Right lung (tissue), 5 donors: ENCODE results near the gene COL4A1. TPM values are rescaled to one million over a fixed set of nuclear protein-coding genes. Genes with fewer than 3 reads are reported as not detected.

ENCODE experiments used
- DNase-seq, 2 donors: peaks; one replicate each; pipeline ENCODE4 v3.0.0-alpha.2; 2013
- polyA plus RNA-seq, 5 donors: library from polyadenylated mRNA; unstranded; fragments of 120-200 nt; gene quantifications; one replicate each; pipeline versions ENCODE4 v1.2.1 to v1.2.3, GENCODE V29; 2013; ENCODE audit warnings: inconsistent platforms in 1 of 5, low replicate concordance in 1 of 5; ENCODE audit not compliant: insufficient read length in 5 of 5, insufficient read depth in 1 of 5

COL4A1 gene
- polyA plus RNA-seq, 5 donors = 448 to 601 (median 476) TPM

DNA sequence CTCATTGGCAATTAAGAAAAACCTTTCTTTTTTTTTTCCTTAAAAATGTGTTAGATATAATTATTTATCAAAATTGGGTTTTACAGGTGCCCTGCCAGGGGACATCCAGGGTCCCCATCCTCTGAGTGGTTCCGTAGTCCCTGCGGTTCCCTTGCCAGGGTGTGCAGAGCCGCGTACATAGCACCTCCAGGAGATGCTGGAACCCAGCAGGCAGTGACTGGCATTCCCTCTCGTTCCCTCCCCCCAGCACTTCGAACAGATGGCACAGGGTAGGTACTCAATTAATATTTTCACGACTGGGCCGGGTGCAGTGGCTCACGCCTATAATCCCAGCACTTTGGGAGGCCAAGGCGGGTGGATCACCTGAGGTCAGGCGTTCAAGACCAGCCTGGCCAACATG is 82.0 kb downstream of the COL4A1 start:
- DNase-seq = no peak

DNA sequence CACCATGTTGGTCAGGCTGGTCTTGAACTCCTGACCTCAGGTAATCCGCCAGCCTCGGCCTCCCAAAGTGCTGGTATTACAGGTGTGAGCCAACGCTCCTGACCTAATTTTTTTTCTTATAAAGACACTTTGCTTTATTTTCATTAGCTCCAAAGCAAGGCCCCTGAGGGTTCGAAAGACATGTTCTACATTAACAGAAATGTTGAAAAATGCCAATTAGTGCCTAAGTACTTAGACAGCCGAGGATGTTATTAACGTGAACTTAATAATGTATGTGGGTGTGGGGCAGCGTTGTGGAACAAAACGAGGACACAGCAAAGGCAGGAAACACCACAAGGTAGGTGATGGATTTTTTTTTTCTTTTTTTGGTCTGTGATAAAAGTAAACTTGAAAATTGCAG is 82.4 kb downstream of the COL4A1 start:
- DNase-seq = no peak

DNA sequence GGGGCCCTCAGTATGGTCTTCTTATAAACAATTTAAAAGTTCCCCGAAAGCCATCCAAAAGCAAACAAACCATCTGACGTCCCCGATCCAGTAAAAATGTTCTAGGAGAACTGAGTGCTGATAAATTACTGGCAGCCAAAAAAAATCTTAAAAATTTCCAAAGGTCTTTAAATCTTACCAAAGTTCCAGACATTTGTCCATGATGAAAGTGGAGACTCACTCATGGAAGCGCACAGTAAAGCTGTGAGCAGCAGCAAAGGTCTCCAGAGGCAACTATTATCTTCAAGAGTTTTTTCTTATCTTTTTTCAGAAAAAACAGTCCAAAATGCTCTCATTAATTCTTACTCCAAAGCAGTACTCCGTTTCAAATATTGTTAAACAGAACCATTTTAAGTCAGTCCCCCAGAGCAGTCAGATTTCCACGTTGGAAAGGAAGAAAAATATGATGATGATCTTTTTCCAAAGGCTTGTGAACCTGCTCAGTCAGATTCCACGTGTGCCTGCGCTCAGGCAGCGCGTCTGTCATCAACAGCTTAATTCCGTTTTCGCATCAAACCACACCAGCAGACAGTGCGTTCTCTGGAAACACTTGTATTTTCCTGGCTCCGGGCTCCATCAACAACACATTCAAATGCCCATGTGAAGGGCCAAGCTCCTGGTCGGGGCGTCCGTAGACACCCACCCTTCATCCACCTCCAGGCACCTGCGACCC is 85.4 kb downstream of the COL4A1 start:
- no peak for DNase-seq

DNA sequence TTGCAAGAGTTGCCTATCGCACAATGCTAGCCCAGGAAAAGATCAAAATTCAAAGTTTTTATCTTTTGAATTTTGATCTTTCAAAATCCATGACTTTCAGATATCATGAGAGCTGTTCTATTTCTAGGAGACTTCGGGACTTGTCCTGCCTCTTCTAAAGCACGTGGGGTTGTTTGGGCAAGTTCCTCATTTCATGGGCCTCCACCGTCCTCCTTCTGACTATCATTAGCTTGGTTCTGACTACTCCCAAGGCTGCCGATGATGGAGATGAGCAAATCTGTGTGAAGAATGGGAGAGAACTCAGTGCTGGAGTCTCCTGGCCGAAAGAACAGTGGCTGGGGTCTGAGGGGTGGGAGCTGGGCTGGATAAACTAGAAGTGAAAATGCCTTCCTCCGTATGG is 86.5 kb downstream of the COL4A1 start:
- no peak for DNase-seq

DNA sequence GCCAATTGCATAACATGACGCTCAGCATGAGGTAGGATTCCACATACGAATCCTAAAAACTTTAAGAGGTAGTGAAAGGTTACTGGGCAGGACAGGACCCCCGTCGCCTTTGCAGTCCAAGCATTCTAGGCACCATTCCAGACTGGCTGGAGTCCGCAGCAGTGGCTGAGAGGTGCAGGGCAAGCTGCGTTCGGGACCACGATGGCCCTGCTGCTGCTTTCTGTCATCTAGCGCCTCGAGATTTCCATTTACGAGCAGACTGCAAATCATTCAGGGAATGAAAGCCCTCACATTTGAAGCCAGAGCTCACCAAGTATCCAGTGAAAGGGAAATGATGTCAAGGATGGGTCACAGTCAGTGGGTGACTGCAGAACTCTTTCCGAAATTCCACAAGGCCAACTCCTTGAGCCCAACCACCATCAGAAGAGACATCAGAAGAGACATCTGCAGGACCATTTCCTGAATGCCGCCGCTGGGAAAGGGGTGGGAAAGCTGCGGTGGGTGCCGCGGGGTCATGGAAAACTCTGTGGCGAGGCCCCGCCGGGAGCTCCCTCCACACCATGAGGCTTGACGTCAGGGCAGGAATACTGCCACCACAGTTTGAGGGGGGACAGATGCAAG is 88.3 kb downstream of the COL4A1 start:
- peak in 1 of 2 donors; percentile 61 for DNase-seq

DNA sequence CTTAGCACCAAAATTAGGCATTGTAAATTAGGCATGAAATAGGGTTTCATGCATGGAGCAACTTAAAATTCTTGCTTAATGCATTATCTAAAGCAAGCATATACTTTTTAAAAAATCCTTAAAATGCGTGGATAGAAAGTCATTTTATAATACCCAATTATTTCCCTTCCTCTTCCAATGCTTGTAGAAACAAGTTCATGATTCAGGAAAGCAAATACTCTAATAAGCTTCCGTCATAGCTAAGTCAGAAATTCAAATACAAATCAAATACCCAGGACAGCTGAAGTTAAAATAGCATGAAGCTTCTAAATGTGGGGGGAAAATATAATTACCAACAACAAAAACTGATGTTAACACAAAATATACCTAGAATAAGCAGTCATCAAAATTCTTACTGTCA is 89.1 kb downstream of the COL4A1 start:
- no peak for DNase-seq

DNA sequence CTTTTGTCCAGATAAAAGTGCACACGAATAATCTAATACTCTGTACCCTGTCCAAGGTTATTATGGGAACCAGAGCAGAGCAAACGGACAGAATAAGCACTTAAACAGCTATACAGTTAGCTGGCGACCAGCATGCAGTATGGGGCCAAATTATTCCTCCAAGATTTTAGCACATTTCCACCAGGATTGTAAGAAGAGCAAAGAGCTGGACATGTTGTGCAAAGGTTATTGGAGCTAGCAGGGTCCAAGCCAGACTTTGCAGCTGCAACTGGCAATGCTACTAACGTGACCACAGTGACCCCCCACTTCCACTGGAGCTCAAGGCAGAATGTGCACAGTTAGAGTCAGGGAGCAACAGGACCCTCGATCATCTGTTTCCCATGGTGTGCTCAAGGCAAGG is 89.9 kb downstream of the COL4A1 start:
- DNase-seq = no peak

DNA sequence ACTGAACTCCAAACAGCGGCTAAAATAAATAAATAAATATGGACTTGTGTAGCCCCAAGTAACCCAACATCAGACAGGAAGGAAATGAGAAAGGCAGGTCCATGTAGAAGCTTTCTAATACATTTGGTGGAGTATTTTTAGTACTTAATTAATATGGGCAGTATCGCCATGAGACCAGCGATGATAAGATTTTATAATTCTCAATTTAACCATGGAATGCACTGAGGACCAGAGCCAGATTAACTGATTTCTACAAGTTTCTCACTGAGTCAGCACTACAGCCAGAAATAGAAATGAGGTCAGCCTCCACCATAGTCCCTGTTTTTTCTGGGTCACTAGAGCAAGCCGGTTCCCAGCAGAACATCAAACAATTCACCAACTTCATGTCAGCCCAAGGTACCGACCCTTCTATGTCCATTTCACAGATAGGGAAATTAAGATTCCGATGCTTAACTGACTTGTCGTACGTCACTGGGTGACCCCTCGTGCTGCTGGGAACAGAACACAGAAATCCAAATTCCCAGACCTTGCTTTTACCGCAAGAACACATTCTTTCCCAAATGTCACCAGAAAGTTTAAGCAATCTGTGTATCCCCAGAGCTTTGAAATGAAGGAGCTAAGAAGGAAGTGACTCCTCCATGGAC is 90.4 kb downstream of the COL4A1 start:
- peak; percentile 69 to 73 for DNase-seq

DNA sequence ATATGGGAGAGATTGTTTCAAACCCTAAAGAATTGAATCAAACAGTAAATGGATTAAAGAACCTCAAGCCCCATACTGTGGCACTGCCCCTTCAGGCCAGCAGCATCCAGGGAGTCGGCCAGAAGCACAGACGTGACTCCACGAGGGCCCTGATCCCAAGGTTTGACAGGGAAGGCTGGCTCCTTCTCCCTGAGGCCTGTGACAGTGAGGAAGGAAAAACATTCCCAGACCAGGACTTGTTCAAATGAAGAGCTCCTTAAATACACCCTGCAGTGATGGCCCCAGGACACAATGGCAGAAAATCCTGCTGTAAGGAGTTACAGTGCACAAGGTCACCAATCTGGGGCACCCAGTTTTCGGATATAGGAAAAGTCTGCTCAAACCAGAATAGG is 91.0 kb downstream of the COL4A1 start:
- DNase-seq = no peak

DNA sequence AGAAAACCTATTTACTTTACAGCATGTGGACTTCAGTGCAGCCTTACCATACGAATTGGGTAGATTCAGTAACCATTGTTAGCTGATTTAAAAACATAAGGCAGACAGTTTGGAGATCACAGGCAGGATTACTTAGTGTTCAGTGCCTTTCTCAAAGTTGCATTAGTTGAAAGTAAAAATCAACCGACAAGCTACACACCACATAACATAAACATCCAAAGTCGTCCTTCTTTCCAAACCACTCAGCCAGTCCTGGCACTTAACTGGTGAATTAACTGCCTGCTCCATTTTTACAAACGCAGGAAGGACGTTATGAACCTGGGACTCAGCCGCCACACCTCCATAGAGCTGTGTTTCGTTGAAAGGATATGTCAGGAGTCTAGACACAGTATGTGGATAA is 91.4 kb downstream of the COL4A1 start:
- DNase-seq = no peak

DNA sequence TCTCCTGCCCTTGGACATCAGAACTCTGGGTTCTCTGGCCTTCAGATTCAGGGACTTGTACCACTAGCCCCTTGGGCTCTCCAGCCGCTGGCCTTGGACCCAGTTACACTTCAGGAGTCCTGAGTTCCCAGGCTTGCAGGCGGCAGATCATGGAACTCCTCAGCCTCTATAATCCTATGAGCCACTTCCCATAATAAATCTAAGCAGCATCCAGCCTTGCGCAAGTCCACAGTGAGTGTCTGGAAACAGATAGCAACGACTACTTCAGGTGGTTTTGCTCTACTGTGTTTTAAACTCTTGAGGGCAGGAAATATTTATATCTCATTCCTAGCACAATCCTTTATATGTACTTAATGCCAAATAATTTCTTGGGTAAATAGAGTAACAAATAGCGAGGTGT is 92.3 kb downstream of the COL4A1 start:
- no peak for DNase-seq

DNA sequence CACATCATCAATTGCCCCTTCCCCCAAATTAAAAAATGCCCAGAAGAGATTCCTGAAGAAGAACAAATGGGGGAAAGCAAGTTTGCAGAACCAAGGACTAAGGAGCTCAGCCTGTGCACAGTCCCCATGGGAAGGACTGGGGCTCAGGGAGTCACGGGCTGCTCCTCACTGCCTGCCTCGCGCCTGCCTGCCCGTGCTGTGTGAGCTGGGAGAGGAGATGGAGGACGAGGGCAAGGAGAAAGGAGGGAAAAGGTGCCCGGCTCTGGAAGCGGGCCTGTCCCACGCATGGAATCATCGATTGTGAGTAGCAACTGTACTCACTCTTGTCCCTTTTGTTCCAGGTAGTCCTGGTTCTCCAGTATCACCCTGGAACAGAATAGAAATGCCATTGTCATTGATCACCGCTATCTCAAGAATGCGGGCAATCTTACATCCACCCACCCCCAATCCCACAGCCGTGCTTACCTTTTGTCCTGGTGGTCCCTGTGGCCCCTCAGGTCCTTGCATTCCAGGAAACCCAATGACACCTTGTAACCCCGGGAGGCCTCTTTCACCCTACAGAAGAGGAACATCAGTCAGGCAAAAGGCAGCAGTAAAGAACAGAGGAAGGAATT is 93.4 kb downstream of the COL4A1 start:
- DNase-seq = no peak

DNA sequence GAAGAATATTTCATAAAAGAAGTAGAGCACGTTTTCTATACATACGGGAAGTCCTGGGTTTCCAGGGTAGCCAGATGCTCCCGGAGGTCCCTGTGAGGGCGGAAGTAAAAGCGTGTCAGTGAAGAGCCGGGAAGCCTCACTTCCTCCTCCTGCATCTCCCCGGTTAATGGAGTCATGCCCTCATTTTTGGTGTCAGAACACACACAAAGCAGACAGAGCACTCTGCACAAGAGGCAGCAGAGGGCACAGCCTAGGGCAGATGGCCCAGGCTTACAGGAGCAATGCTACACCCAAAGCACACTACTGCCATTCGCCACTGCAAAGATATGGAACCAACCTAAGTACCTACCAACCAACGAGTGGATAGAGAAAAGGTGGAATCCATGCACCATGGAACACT is 94.4 kb downstream of the COL4A1 start:
- no peak for DNase-seq

DNA sequence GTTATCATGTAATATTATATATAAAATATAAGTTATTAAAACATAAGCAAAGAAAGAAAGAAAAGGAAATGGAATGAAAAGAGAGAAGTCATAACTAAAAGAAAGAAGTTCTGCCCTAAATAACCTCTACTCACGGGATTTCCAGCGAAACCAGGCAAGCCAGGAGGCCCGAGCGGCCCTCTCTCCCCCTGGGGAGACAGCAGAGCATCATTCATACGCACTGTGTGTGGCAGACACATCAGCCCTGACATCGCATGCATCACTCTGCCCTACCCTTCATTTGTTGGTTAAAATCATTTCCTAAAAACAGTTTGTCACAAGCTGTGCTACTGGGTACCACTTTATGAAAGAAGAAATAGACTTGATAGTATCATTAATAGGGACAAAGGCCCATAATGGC is 95.2 kb downstream of the COL4A1 start:
- DNase-seq = no peak

DNA sequence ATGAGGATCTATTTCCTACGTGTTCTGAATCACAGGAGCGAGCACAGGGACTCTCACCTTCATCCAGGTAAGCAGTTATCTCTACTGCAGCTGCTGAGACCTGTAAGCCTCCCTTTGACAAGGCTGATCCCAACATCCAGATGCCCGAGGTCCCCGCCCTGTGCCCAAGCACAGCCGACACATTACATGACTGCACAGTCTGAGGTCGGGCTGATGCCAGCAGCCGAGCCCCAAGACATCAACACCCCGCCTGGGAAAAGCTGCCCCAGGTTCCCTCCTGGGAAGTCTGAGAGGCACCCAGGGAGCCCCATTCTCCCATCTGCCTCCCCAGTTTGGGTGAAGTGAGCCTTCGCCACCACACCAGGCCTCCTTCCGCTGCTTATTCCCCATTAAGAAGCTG is 95.9 kb downstream of the COL4A1 start:
- DNase-seq = no peak

DNA sequence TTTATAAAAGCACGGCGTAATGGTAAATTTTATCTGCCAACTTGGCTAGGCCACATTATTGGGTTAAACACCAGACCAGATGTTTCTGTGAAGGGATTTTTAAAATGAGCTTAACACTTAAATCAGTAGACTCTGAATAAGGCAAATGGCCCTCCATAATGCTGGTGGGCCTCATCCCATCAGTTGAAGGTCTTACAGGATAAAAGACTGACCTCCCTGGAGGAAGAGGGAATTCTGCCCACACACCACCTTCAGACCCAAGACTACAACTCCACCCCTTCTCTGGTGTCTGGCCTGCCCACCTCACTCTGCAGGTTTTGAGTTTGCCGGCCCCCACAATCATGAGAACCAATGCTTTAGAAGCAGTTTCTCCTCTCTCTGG is 96.4 kb downstream of the COL4A1 start:
- no peak for DNase-seq

DNA sequence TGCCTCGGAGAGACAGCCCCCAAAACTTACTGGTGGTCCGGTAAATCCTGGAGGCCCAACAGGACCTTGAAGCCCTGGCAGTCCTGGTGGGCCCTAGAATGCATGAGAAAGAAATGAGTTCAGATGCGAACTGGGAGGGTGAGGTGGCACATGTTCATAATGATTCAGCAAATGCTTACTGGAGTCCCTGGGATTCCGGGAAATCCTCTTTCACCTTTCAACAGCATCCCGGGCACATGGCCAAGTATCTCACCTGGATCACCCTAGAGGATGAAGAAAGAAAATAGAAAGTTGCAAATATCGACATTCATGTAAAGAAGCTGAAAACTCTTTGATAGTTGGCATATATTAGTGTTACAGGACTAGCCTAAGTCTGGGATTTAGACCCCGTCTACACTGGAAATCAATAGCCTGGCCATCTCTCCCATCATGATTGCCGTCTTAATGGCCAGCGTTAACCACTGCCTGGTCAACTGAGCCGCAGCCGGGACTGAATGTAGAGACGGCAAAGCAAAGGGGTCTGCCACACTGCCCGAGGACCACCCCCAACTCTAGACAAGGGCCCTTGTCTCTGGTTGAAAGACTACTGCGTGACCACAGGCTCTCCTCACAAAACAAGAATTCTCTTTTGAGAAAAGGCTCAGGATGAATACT is 96.9 kb downstream of the COL4A1 start:
- DNase-seq = no peak

DNA sequence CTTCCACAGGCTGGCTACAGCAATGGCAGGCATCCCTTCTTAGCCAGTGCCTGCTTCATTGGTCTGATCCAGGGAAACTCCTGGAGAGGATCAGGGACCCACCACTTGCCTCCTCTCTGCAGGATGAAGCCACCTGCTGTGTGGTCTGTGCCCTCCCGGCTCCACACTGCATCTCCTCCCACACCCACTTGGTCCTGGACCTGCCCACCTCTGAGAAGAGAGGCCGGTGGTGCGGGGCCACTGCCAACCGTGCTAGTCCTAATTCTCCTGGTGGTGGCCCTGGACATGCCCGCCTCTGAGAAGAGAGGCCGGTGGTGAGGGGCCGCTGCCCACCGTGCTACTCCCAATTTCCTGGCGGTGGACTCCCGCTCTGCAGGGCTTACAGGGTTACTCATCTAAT is 98.8 kb downstream of the COL4A1 start:
- DNase-seq = no peak

DNA sequence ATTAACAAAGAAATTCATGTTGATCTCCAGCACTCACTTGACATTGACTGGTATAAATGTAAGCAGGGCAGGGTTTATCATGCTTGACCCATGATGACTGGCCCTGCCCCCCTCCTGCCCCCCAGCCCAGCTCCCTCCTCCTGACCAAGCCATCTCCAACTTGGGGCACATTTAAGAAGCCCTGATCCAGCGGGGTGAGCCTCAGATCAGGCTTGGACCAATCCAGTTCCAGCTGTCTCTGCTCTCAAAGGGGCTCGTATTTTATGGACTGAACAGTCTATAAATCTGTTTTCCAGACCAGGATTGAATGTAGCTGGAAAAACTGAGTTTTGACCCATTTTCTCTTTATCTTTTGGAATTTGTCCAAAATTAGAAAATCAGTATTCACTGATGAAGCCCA is 100.0 kb downstream of the COL4A1 start:
- no peak for DNase-seq

DNA sequence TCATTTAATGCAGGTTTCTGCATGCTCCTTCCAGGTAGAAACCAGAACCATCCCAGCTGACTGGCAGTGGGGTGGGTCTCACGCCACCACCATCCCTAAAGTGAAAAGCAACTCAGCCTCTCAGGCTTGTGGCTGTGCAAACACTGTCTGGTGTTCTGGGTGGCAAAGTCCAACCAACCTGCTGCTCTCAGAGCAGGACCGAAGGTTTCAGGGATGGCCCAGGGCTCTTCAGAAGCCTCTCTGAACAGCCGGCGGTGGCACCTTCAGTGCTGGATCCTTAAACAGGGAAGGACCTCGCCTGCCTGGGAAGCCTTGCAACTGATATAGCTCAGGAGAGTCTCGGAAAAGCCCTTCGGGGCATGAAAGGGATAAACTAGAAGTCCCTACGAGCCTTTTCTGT is 100.8 kb downstream of the COL4A1 start:
- DNase-seq = no peak

DNA sequence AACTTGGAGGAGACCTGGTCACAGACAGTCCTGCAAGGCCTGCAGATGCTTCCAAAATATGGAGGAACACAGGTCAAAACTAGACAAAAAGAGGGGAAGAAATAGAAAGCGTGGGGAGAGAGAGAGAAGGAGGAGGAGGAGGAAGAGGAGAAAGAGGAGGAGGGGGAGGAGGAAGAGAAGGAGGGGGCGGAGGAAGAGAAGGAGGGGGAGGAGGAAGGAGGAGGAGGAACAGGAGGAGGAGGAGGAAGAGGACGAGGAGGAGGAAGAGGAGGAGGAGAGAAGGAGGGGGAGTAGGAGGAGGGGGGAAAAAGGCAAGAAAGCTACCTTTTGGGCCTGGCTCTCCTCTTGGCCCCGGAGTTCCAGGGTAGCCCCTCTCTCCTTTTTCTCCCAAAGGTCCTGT is 105.8 kb downstream of the COL4A1 start:
- no peak for DNase-seq

DNA sequence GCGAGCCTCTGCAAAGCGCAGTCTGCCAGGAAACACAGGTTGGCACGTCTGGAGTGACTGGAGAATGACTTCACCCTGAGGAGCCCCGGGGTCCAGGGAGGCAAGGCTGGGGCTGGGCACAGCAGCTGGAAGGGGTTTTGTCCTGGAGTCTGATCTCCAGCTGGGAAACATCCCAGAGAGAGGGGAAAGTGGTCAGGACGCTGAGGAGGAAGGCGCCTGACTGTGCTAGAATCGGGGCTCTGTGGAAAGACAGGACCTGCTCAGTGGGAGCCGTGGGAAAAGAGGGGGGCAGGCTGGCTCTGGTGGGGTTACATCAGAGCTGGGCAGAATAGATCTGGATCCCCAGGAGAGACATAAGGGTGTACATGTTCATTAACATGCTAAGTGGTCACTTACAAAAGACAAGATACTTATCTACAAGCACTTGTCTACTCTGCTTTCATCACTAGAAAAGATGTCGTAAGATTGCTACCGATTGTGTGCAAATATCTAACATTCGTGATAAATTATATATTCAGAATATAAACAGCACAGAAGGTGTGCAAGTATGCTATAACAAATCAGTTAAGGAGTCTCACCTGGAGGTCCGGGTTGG is 106.6 kb downstream of the COL4A1 start:
- DNase-seq = no peak
